NCI-H1105 treated with DMSO at 0.1 percent for 48 hours (cell line): ENCODE results near the gene IQGAP2.
"Not testable (repeated sequence)": the region's sequence is repeated elsewhere in the genome, so short reads cannot be mapped to it uniquely, and the experiment has no call there.

ENCODE experiments used
- DNase-seq: peaks from one replicate; lab custom pipeline; 2025; lab: John Stamatoyannopoulos, UW

Gene IQGAP2

DNA sequence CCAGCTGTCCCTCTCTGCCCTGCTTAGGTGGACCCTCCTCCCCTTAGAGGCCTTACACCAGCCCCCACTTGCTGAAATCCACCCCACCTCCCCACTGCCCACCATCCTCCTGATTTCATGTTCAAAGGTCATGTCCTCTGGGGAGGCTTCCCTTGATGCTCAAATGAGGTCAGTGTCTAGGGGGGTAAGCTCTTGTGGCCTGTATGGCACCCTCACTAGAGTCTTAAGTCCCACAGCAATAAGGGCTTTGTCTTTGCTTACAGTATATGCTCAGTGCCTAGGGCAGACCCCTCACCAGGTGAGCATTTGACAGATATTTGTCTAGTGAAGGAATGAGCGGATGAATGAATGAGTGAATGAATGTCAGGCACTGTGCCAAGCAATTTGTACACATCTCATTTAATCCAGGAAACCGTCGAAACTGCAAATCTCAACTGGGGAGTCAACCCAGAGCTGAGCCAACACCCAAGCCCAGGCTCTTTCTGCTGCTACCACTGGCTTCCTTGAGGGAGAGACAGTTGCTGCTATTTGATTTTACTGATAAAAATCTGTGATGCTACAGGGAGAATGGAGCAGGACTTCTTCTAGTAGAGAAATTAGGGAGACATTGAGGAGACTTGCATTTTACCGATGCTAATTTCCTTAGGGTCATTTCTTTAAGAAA lies 101.9 kb downstream of the IQGAP2 start:
- DNase-seq: no peak

DNA sequence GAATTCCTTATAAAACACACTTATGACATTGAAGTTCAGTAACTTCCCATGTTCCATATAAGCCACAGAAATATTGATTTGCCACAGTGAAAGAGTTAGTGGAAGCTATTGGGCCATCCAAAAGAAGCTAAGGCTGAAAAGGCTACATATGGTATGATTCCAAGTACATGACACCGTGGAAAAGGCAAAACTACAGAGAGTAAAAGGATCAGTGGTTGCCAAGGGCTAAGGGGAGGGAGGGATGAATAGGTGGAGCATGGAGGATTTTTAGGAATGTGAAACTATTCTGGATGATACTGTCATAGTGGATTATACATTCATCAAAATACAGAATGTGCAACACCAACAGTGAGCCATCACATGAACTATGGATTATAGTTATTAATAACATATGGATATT lies 110.4 kb downstream of the IQGAP2 start:
- no peak for DNase-seq

DNA sequence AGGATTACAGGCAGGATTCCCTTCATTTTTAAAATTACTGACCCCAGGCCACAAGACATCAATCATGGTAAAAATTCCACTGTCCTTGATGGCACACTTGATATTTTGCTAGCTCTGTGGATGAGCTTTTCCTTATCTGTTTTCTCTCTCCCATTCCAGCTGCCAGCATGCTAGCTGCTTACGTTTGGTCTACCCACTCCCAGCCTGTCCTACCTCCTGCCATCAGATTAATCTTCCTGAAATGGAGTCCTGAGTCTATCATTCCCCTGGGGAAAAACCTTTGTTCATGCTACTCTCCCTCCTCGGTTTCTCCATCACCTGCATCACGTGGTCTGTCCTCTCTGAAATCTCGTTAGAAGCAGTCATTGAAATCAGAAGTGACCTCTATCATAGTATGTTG lies 111.2 kb downstream of the IQGAP2 start:
- no peak for DNase-seq

DNA sequence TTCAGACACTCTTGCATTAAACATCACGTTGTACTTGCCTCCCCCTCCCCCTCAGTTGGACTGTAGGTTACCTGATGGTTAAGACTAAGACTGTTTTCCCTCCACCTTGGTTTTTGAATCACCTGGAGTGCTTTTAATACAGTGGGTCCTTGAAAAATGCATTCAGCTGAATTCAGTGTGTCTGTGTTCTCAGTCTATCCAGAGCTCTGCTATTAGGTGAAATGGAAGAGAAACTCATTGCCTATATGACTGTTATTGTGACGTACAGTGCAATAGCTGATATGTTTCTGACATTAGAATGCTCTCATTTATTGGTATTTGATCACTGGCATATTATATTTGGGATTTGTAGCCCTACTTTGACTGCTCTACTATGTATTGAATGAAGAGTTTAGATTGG lies 111.6 kb downstream of the IQGAP2 start:
- DNase-seq: no peak

DNA sequence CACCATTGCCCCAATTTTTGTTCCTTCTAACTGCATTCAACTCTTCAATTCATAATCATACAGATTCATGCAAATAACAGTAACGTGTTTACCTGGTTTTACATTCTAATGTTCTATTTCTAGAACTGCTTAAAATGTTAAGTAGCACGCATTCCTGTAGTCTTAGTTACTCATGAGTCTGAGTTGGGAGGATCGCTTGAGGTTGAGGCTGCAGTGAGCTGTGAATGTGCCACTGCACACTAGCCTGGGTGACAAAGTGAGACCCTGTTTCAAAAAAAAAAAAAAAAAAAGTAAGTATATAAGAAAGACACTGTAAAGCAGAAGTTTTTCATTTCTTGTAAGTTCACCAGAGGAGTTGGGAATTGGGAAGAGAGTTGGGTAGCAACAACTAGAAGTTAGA lies 114.2 kb downstream of the IQGAP2 start:
- DNase-seq: no peak

DNA sequence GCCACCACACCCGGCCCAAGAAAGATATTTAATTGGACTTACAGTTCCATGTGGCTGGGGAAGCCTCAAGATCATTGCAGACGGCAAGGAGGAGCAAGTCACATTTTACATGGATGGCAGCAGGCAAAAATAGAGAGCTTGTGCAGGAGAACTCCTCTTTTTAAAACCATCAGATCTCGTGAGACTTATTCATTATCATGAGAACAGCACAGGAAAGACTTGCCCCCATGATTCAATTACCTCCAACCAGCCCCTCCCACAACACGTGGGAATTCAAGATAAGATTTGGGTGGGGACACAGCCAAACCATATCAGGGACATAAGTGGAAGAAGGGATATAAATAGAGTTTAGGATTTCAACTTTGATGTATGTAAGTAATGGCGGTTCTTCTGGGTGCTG lies 115.2 kb downstream of the IQGAP2 start:
- not testable (repeated sequence) for DNase-seq

DNA sequence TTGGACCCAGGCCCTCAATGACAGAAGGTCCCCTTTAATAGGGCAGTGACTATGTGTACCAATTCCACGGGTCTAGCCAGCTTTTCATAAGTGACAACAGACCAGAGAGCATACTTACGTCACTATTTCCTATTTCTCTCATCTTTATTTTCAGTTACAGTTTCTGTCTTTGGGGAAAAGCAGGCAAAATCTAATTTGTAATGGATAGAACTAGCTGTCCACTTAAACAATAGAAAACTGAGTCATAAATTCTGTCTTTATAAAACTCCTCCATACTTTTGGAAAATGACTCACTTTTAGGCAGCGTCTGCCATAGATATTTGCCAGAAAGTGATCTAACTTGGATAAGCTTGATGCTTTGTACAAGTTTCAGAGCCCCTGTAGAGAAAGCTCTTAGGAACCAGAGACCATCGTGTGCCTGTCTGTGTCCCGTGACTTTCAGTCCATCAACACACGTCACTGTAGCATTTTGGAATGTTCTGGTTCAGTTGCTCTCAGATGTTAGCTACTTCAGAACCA lies 118.2 kb downstream of the IQGAP2 start:
- DNase-seq: no peak

DNA sequence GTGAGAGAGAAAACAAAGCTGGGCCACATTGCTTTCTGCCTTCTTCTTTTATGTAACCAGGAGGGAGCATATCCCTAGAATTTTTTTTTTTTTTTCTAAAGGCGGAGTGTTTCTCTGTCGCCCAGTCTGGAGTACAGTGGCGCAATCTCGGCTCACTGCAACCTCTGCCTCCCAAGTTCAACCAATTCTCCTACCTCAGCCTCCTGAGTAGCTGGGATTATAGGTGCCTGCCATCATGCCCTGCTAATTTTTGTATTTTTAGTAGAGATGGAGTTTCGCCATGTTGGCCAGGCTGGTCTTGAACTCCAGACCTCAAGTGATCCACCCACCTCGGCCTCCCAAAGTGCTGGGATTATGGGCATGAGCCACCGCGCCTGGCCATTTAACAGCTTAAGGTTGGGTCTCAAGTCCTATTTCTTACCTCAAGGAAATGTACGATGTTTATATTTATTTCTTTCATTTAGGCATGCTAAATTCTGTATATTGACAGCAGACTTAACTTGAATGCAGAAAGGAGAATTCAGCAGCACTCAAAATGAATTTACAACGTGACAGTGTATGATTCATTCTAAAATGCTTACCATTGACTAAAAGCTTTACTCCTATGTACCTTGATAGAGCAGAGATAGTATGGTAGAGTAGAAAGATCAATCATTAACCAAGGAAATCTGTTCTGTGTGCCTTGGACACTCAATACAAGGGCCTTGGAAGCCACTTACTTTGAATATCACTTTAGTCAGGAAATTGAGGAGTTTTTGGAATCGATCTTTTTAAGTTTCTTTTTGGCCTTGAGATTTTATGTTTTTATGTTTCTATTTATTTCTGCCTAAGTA lies 119.2 kb downstream of the IQGAP2 start:
- DNase-seq: no peak

DNA sequence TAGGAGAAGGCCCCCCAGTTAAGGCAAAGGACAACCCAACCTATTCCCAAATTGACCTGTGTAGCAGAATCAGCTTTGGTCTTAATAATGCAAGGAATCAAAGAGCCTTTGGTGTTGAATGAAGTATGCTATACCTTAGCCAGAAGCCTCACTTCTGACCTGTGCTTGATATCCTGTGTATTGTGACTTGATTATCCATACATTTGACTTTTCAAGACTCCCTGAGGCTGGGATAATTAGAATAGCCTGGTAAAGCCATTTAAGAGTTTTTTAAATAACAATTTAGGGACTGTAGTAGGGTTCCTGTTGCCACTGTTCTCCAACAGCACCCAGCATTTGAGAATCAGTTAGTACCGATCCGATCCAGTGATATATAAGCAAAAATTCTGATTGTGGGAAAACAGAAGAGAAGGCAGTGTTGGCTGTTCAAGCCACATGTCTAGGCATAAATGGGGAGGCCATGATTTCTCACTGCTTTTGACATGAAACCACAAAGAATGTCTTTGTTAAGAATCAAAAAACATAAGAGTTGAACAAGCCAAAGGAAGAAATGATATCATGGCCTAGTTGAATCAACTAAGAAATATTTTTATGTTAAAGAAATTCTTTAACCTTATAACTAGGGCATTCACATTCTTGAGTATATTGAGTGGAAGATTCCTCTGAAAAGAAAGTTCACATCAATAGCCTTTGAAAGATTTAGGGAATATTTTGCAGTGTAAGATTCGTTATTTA lies 121.2 kb downstream of the IQGAP2 start:
- no peak for DNase-seq

DNA sequence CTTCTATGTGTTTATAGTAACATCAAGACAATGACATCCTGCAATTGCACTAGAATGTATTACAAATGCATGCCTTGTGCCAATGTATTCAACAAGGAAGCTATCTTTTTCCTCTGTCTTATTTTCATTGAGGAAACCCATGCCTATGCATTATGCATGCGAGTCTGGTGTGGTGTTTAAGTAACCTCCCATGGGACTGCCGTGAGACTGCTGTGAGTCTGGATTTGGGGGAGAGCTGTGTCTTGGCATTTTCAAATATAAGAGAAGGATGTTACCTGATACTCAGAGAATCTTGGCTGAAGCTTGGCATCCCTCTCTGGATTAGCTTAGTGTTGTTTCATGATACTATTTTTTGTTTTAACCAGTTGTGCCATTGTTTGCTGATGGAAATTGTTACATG lies 121.8 kb downstream of the IQGAP2 start:
- DNase-seq: no peak

DNA sequence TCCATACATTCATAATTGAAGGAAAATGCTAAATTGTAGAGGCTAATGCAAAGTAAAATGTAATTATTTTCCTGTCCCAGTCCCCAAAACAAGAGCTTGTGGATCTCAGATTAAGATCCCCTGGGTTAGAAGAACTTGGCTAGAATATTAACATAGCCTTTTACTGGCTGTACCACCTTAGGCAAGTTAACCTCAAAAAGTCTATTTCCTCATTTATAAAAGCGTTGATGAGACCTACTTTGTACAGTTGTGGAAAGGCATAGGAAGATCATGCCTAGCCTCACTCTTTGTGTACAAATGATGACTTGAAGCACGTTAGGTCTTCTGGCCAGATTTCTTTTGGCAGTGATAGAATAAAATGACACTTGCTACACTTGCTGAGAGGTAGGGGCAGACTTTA lies 122.9 kb downstream of the IQGAP2 start:
- no peak for DNase-seq

DNA sequence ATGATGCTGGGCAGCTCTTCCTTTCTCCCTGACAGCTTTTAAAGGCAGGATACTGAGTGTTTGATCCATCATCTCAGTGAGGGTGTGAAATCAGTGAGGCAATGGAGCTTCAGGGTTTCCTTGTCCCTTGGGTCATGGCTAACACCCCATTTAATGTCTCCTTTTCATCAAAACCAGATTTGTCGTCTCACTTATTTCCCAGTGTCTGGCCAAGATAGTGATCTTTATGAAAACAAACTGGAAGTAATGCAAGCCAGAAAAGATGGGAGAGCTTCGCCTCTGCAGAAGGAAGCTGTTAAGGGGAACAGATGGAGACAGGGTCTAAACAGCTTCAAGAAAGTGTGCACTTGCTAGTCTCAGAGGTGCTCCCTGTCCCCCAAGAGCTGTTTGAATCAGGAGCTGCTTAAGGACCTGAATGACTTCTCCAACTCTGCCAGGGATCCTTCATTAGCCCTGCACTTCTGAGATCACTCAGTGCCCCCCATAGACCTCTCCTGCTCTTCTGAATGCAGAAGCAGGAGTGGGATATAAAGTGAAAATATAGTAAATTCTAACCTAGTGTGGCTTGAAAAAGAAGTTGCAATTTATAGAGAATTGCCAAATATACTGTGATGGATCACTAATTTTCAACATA lies 124.0 kb downstream of the IQGAP2 start:
- no peak for DNase-seq

DNA sequence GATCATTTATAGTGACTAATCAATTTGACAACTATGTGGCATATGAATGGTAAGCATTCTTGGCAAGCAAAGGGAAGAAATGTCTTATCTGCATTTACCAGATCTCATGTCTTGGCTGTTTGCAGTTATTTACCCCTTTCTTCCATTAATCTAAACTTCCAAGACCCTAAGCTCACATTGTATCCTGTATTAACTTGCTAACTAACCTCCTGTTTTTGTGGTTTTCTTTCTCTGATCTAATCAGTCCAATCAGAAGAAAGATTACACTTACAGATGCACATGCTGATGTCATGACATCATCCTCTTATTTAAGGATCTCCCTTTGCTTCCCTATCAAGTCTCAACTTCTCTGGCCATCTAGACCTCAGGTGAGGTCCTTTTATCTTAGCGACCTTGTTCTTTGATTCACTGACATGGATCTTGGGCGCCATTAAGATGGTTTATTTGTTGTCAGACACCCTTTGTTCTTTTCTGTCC lies 124.6 kb downstream of the IQGAP2 start:
- DNase-seq: no peak

DNA sequence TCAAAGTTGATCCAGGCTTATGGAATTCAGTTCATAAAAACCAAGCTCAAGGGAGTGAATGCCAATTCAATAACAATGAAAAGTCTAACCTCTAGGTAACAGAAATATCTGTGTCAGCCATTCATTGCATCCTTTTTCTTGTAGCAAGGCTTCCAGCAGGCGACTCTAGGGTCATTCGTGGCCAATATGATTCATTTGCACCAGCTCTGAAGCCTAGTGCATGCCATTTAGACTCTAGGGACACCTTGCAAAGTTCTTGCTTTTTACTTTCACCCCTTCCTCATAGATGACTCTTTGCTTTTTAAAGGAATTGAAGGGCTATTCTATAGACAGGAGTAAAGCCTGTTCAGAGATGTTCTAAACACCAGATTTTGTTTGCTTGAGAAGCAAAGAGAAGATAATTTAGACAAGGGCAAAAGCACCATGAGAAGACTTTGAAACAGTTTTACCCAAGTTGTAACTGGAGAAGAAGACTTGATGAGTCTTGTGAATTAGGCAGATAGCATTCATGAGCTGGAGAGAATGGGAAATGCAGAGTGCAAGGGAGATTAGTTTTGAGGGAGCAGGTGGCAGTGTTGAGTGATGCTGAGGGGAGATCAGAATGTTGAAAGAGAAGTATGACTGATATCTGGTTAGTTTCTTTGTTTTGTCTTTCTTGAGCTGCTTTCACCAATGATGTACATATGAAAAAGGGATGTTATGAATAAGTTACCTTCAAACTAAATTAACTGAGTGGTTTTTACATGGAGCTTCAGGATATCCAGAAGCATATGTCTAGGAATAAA lies 125.7 kb downstream of the IQGAP2 start:
- DNase-seq: no peak

DNA sequence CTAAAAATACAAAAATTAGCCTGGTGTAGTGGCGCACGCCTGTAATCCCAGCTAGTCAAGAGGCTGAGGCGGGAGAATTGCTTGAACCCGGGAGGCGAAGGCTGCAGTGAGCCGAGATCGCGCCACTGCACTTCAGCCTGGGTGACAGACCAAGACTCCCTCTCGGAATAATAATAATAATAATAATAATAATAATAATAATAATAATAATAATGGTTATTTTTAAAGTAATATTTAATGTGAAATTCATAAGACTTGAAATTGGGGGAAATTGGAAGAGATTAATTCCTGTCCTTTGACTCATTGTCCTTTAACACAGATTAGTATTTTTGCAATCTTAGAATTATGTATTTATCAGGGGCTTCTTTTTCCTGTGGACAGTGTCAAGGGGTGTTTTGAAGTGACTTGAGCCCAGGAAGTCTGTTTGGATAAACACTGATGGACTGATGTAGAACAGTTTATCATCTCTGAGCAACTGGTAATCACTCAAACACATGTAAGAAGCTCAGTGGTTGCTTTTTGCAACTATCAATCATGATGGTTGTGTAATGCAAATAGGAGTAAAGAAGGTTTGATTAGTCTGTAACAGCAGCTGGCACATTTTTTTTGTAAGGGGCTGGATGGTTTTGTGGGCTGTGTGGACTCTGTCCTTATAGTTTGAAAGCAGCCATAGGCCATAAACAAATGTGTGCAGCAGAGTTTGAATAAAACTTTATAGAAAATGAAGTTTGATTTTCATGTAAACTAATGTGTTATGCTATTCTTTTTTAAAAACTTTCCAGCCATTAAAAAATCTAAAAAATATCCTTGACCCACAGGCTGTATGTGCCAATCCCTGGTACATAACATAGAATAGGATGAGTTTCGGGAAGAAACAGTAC lies 126.6 kb downstream of the IQGAP2 start:
- no peak for DNase-seq

DNA sequence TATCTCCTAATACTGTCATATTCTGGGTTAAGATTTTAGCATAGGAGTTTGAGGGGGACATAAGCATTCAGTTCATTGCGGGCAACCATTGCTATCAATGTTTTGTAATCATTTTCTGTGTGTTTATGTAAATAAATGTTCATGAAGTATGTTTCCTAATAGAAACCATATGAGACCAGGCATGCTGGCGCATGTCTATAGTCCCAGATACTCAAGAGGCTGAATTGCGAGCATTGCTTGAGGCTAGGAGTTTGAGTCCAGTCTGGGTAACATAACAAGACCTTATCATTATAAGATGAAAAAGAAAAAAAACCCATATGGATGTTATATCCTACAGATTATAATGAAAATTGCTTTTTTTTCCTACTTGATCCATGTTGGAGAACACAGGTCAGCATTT lies 129.0 kb downstream of the IQGAP2 start:
- no peak for DNase-seq

DNA sequence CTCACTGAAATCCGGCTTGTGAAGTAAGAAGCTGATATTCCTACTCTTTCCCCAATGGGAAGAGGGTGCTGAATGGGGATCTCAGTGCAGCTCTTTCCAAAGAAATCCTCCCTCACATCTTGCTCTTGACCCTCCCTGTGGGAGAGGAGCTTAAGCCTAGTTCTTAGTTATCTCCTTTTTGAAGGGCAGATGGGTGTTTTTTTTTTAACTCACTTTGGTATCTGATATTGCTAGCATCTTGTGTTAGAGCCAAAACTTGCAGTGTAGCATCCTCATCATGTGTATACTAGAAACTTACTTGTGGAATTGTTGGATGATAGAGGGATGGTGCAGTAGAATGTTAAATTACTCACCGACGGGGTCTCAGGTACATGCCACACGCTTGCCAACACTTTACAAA lies 129.9 kb downstream of the IQGAP2 start:
- no peak for DNase-seq

DNA sequence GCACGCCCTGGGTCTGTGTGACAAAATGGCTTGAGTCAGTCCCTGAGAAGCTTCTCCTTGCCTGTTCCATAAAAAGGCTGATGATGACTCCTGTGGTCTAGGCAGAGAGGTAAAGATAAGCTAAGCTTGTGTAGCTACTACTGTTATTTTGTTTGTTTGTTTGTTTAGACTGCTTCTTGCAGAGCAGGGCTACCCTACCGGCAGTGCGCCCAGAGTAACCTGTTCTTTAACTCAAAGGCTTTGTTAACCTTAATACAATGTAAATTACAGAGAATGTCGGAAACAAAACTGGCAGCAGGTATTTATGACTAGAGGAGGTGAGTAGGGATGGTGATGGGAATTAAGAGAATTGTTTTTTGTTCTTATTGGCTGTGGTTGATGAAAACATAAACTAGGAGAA lies 132.5 kb downstream of the IQGAP2 start:
- DNase-seq: no peak

DNA sequence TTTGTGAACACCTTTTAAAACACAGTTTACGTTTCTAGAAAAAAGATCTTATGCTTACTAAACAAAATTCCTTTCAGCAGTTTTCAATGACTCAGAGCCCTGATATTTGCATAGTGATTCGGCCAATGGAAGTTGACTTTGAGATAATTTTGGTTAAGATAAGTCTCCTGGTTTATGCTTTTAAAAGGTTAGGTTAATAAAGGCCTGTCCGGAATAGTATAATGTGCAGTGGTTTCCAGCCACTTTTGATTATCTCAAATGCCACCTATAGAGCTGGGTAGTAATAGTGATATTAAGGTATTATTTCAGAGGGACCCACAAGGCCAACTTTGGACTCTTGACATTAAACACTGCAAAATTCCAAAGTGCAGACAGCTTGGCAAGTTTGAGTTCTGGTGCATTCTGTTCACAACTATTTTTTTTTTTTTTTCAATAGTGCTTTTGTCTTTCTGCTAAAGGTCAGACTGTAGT lies 134.0 kb downstream of the IQGAP2 start:
- no peak for DNase-seq

DNA sequence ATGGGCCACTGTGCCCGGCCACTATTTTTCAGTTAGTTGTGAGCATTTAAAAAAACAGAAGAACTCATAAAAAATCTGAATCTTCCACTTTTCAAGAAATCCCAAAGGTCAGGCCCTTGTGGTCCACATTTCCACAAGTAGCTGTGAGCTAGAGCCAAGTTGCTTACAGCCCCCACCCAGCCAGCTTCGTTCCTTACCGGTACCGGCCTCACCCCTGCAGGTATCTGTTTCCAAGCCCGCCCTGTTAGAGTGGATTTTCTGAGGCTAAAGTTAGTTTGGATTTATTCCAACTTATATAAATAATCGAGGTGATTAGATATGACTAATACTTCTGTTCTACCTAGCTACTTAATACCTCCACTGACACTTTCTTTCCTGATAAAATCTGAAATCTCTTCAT lies 139.2 kb downstream of the IQGAP2 start:
- DNase-seq: no peak
